Astrocyte (in vitro differentiated cells and primary cell): ENCODE data around the gene RIC1.

Source experiments
- EZH2 ChIP-seq: IDR thresholded peaks from 2 replicates; pipeline ENCODE4 v1.6.1; 2012; ENCODE audit warnings: mild to moderate bottlenecking, low read length, inconsistent platforms; ENCODE audit not compliant: insufficient read depth
- TF ChIP-seq, protein P1 (sequence below): IDR thresholded peaks from 2 replicates; pipeline ENCODE4 v1.5.1; 2011; ENCODE audit warnings: low read depth, mild to moderate bottlenecking, inconsistent platforms, low read length, moderate library complexity; ENCODE audit not compliant: insufficient read depth

DNA sequence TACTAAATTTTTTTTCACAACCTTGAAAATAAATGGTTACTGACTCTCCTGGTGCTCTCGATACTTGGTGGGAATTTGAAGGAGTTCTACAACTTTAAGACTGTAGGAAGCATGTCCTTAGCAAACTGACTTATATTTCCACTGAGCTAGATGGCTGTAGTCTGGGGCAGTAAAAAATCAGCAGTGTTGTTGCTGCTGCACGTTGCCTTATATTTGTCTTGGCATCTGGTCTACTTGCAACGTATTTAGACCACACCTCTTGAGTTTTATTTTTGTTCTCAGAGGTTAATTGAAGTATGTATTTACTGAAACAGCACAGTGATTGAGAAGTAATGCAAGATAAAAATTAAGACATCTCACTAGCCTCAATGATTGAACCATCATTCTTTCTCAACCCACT lies 127.7 kb downstream of the RIC1 start:
- TF ChIP-seq, protein P1, sequence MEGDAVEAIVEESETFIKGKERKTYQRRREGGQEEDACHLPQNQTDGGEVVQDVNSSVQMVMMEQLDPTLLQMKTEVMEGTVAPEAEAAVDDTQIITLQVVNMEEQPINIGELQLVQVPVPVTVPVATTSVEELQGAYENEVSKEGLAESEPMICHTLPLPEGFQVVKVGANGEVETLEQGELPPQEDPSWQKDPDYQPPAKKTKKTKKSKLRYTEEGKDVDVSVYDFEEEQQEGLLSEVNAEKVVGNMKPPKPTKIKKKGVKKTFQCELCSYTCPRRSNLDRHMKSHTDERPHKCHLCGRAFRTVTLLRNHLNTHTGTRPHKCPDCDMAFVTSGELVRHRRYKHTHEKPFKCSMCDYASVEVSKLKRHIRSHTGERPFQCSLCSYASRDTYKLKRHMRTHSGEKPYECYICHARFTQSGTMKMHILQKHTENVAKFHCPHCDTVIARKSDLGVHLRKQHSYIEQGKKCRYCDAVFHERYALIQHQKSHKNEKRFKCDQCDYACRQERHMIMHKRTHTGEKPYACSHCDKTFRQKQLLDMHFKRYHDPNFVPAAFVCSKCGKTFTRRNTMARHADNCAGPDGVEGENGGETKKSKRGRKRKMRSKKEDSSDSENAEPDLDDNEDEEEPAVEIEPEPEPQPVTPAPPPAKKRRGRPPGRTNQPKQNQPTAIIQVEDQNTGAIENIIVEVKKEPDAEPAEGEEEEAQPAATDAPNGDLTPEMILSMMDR = no peak
- TF ChIP-seq EZH2 = no peak
